RCC 7860 (cell line): ENCODE measurements around the gene MAS1.
"Not testable (repeated sequence)": the region's sequence is repeated elsewhere in the genome, so short reads cannot be mapped to it uniquely, and the experiment has no call there.

Source experiments
- DNase-seq: peaks from one replicate; pipeline ENCODE4 v3.0.0-alpha.2; 2015; ENCODE audit warnings: low spot score
- FAIRE-seq: peaks from 2 replicates; lab custom pipeline; 2012; peaks lifted over from hg19 to GRCh38; lab: Jason Lieb, UNC

The MAS1 gene

GRCh38 chr6:159890792-159891191, at the start of gene MAS1:
TSS of gene MAS1 (plus strand) at chr6:159890988. CDS start at chr6:159906956, 15,968 bp downstream.
- no peak for DNase-seq
- no peak for FAIRE-seq

GRCh38 chr6:159842035-159842434, 48.8 kb upstream of the MAS1 start:
- FAIRE-seq: no peak
- peak; percentile 17 for DNase-seq

- no peak for FAIRE-seq
- no peak for DNase-seq
Measured at GRCh38 chr6:159844737-159845645, 45.8 kb upstream of the MAS1 start.

- DNase-seq, FAIRE-seq: not testable (repeated sequence)
Measured at GRCh38 chr6:159848552-159848951, 42.2 kb upstream of the MAS1 start.

GRCh38 chr6:159849851-159850250, 40.9 kb upstream of the MAS1 start:
- FAIRE-seq: not testable (repeated sequence)

GRCh38 chr6:159852877-159853276, 37.9 kb upstream of the MAS1 start:
- DNase-seq (no peak), FAIRE-seq (no peak)

More at GRCh38 chr6:159849851-159850250, 40.9 kb upstream of the MAS1 start:
- DNase-seq: not testable (repeated sequence)

- no peak for FAIRE-seq
- no peak for DNase-seq
Measured at GRCh38 chr6:159853754-159854153, 37.0 kb upstream of the MAS1 start.

GRCh38 chr6:159854959-159855358, 35.8 kb upstream of the MAS1 start:
- no peak for FAIRE-seq
- DNase-seq: no peak

GRCh38 chr6:159858259-159858658, 32.5 kb upstream of the MAS1 start:
- FAIRE-seq: no peak

GRCh38 chr6:159860482-159860881, 30.3 kb upstream of the MAS1 start:
- DNase-seq (no peak), FAIRE-seq (no peak)

More at GRCh38 chr6:159858259-159858658, 32.5 kb upstream of the MAS1 start:
- no peak for DNase-seq

- no peak for DNase-seq
- FAIRE-seq: no peak
Measured at GRCh38 chr6:159862103-159862502, 28.7 kb upstream of the MAS1 start.

- DNase-seq (peak; percentile 49), FAIRE-seq (peak; percentile 70)
Measured at GRCh38 chr6:159863341-159863740, 27.4 kb upstream of the MAS1 start.

- DNase-seq: no peak
- no peak for FAIRE-seq
Measured at GRCh38 chr6:159865226-159865920, 25.4 kb upstream of the MAS1 start.

- DNase-seq (no peak), FAIRE-seq (no peak)
Measured at GRCh38 chr6:159866286-159867247, 24.2 kb upstream of the MAS1 start.

- DNase-seq (no peak), FAIRE-seq (no peak)
Measured at GRCh38 chr6:159871241-159871640, 19.5 kb upstream of the MAS1 start.

GRCh38 chr6:159871906-159872305, 18.9 kb upstream of the MAS1 start:
- FAIRE-seq (no peak), DNase-seq (no peak)

- no peak for FAIRE-seq
- no peak for DNase-seq
Measured at GRCh38 chr6:159874435-159874834, 16.4 kb upstream of the MAS1 start.

- FAIRE-seq: no peak
- no peak for DNase-seq
Measured at GRCh38 chr6:159875194-159875593, 15.6 kb upstream of the MAS1 start.

GRCh38 chr6:159876242-159876641, 14.5 kb upstream of the MAS1 start:
- no peak for FAIRE-seq
- no peak for DNase-seq

- FAIRE-seq (no peak), DNase-seq (no peak)
Measured at GRCh38 chr6:159877256-159877808, 13.5 kb upstream of the MAS1 start.
